HEK293T (cell line): ENCODE results near the gene CSNK1G1.

Source experiments
- FOXA1 ChIP-seq: fragments of 450-650 bp; IDR thresholded peaks from 2 replicates; pipeline ENCODE4 v1.6.1; 2016; ENCODE audit warnings: mild to moderate bottlenecking
- SP1 ChIP-seq: fragments of 450-650 bp; IDR thresholded peaks from 2 replicates; pipeline ENCODE4 v1.6.1; 2017
- TARDBP ChIP-seq: fragments of 450-650 bp; IDR thresholded peaks from 2 replicates; pipeline ENCODE4 v1.6.1; 2016

- no peak for TF ChIP-seq TARDBP
- no peak for TF ChIP-seq SP1
- no peak for TF ChIP-seq FOXA1
These were observed 209.5 kb downstream of the CSNK1G1 start for GRCh38 chr15:64146520-64146884.
